RWPE1 (cell line): ENCODE measurements around the gene DPYSL3.

Experiments
- CTCF ChIA-PET: fragments of 350-600 bp; sonication (Branson Sonifier 250); formaldehyde crosslinking; extraction: SDS; loops from one replicate; lab custom pipeline; 2021; lab: Yijun Ruan, JAX
- POLR2A ChIA-PET: fragments of 400-600 bp; formaldehyde crosslinking; extraction: SDS; loops from one replicate; lab custom pipeline; 2020; ENCODE audit warnings: antibody characterized with exemption; ENCODE audit not compliant: low non-redundant PET; lab: Yijun Ruan, JAX
- DNase-seq: peaks from one replicate; pipeline ENCODE4 v3.0.0; 2012; ENCODE audit warnings: low spot score
- H3K27ac ChIP-seq: fragments of 450-650 bp; 2 replicates; pipeline ENCODE4 v1.5.1; 2017
- TF ChIP-seq, protein P1 (sequence below): fragments of 450-650 bp; conservative IDR thresholded peaks from 2 replicates; pipeline ENCODE4 v1.5.1; 2017; ENCODE audit warnings: low read depth, mild to moderate bottlenecking

Gene DPYSL3

DNA sequence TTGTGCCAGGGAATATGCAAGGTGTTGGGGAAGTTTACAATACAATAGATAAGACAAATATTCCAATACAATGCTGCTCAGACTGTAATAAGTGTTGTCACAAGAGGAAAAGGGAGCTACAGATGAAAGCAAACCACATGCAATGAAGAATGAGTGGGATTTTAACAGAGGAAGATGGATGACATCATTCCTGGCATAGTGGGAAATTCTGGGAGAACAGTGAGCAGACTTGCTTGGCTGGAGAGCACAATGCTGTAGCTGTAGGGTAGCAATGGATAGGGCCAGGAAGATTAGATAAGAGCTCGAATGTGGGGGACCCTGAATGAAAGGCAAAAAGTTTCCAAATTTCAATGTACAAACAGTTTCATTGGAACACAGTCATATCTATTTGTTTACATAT is 9.5 kb upstream of the DPYSL3 start:
- CTCF ChIA-PET = no interaction called here
- POLR2A ChIA-PET = no interaction called here

GRCh38 chr5:147517383-147517782 is 7.5 kb upstream of the DPYSL3 start:
- DNase-seq = no peak
- ChIA-PET POLR2A (no interaction called here), CTCF (interaction anchor here (0.7 to 1.5 kb wide), 2 partner anchors 11 to 63 kb away, joined by 3 to 5 read pairs; no protein-coding TSS in a partner anchor)
- TF ChIP-seq, protein P1, sequence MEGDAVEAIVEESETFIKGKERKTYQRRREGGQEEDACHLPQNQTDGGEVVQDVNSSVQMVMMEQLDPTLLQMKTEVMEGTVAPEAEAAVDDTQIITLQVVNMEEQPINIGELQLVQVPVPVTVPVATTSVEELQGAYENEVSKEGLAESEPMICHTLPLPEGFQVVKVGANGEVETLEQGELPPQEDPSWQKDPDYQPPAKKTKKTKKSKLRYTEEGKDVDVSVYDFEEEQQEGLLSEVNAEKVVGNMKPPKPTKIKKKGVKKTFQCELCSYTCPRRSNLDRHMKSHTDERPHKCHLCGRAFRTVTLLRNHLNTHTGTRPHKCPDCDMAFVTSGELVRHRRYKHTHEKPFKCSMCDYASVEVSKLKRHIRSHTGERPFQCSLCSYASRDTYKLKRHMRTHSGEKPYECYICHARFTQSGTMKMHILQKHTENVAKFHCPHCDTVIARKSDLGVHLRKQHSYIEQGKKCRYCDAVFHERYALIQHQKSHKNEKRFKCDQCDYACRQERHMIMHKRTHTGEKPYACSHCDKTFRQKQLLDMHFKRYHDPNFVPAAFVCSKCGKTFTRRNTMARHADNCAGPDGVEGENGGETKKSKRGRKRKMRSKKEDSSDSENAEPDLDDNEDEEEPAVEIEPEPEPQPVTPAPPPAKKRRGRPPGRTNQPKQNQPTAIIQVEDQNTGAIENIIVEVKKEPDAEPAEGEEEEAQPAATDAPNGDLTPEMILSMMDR = no peak
- H3K27ac ChIP-seq = no peak overlapping the region

More for the DNA sequence above, 9.5 kb upstream of the DPYSL3 start:
- no peak for DNase-seq
- TF ChIP-seq, protein P1 = no peak
- no peak overlapping the region for H3K27ac ChIP-seq

GRCh38 chr5:147515269-147515668 is 5.4 kb upstream of the DPYSL3 start:
- no peak for DNase-seq
- POLR2A ChIA-PET = no interaction called here
- CTCF ChIA-PET = no interaction called here
- no peak overlapping the region for H3K27ac ChIP-seq
- TF ChIP-seq, protein P1 = no peak

DNA sequence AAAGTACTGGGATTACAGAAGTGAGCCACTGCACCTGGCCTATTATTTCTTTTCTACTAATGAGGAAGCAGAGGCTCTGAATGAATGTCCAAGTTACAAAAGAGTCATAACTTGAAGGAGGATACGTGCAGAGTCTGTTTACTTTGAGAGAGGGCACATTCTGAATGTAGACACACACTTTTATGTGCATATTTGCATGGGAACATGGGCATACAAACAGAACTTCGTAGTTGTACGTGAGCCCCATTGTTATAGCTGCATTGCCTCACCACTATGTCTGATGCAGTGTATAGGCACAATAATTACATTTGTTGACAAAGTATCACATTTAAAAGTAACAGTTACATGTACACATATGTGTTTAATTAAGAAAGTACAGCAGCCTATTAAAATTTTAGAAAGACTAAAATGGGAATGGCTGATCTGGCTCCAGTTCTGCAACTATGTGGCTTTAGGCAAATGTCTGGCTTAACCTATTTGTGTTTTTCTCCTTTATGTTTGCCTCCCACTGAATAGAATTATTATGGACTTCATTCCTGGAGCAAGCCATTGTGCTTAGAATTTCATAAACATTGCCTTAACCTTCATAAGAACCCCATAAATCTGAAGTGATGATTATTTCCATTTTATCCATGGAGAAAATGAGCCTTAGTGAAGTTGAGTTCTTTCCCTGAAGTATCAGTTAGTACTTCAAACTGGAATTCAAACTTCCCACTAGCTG is 3.0 kb upstream of the DPYSL3 start:
- no peak overlapping the region for H3K27ac ChIP-seq
- no peak for DNase-seq
- CTCF ChIA-PET = no interaction called here
- POLR2A ChIA-PET = no interaction called here
- TF ChIP-seq, protein P1 = no peak

DNA sequence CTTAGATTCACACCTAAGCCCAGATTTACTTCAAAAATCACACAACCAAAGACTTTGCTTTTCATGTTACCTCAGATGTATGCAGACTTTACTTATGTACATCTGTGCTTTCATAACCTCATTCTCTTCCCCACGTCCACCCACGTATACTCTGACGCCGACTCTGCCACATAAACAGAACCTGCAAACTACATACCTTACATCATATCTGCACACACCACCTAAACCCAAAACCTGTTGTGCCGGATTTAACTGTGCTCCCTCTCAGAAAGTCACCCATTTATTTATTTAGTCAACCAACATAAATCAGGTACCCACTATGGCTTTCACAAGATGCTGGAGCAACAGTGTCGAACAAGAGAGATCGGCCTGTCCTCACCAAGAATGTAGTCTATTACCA is 1.0 kb upstream of the DPYSL3 start:
- ChIA-PET POLR2A (no interaction called here), CTCF (no interaction called here)
- TF ChIP-seq, protein P1 = no peak
- no peak overlapping the region for H3K27ac ChIP-seq
- no peak for DNase-seq

- H3K27ac ChIP-seq = peak overlapping the region; percentile 86
- ChIA-PET POLR2A (no interaction called here), CTCF (interaction anchor here (0.5 to 1.0 kb wide), 4 partner anchors 15 to 69 kb away, joined by 3 to 4 read pairs (median 3); no protein-coding TSS in a partner anchor)
- peak; percentile 38 for DNase-seq
- TF ChIP-seq, protein P1 = no peak
Measured at GRCh38 chr5:147509041-147509709, 693 bp downstream of the DPYSL3 start.
